Left kidney (tissue), 8 donors: ENCODE measurements around the gene RPN1. TPM values are rescaled to one million over a fixed set of nuclear protein-coding genes. Genes with fewer than 3 reads are reported as not detected.
"Not testable (repeated sequence)": the region's sequence is repeated elsewhere in the genome, so short reads cannot be mapped to it uniquely, and the experiment has no call there.

Experiments used
- DNase-seq: peaks from one replicate; pipeline ENCODE4 v3.0.0-alpha.2; 2013
- long read RNA-seq, 8 donors: transcript quantifications; one replicate each; lab custom pipeline, GENCODE V29; 2026
- polyA plus RNA-seq: library from polyadenylated mRNA; unstranded; fragments of 120-200 nt; gene quantifications from one replicate; pipeline ENCODE4 v1.2.1, GENCODE V29; 2013; ENCODE audit not compliant: insufficient read length

The RPN1 gene
- polyA plus RNA-seq = 203 TPM
- long read RNA-seq, donor 1, transcript RPN1-201 (10 exons, 2,314 nt) = major isoform, 69 of 98 reads
- long read RNA-seq, donor 1, partial matches to known transcripts = 27 of 98 reads
- long read RNA-seq, donor 1, other reads (novel, unspliced or antisense) = 0 of 98 reads
- long read RNA-seq, donor 2, transcript RPN1-201 (10 exons, 2,314 nt) = major isoform, 67 of 83 reads
- long read RNA-seq, donor 2, partial matches to known transcripts = 16 of 83 reads
- long read RNA-seq, donor 2, other reads (novel, unspliced or antisense) = 0 of 83 reads
- long read RNA-seq, donor 3, transcript RPN1-201 (10 exons, 2,314 nt) = major isoform, 42 of 77 reads
- long read RNA-seq, donor 3, partial matches to known transcripts = 35 of 77 reads
- long read RNA-seq, donor 3, other reads (novel, unspliced or antisense) = 0 of 77 reads
- long read RNA-seq, donor 4, partial matches to known transcripts = 7 of 8 reads
- long read RNA-seq, donor 4, other reads (novel, unspliced or antisense) = 0 of 8 reads
- long read RNA-seq, donor 5, transcript RPN1-201 (10 exons, 2,314 nt) = major isoform, 76 of 99 reads
- long read RNA-seq, donor 5, partial matches to known transcripts = 17 of 99 reads
- long read RNA-seq, donor 5, other reads (novel, unspliced or antisense) = 5 of 99 reads
- long read RNA-seq, donor 6, transcript RPN1-201 (10 exons, 2,314 nt) = major isoform, 63 of 96 reads
- long read RNA-seq, donor 6, partial matches to known transcripts = 32 of 96 reads
- long read RNA-seq, donor 6, other reads (novel, unspliced or antisense) = 0 of 96 reads
- long read RNA-seq, donor 7, transcript RPN1-201 (10 exons, 2,314 nt) = major isoform, 85 of 116 reads
- long read RNA-seq, donor 7, partial matches to known transcripts = 24 of 116 reads
- long read RNA-seq, donor 7, other reads (novel, unspliced or antisense) = 5 of 116 reads
- long read RNA-seq, donor 8, transcript RPN1-201 (10 exons, 2,314 nt) = major isoform, 45 of 45 reads
- long read RNA-seq, donor 8, partial matches to known transcripts = 0 of 45 reads
- long read RNA-seq, donor 8, other reads (novel, unspliced or antisense) = 0 of 45 reads

- DNase-seq = peak; percentile 95
Measured at GRCh38 chr3:128650096-128651050, at the start of gene RPN1. RPN1 (minus strand) TSS chr3:128650818; CDS start chr3:128650800, 18 bp downstream.

- peak; percentile 27 for DNase-seq
Measured at GRCh38 chr3:128698211-128699047, 47.8 kb upstream of the RPN1 start.

DNA sequence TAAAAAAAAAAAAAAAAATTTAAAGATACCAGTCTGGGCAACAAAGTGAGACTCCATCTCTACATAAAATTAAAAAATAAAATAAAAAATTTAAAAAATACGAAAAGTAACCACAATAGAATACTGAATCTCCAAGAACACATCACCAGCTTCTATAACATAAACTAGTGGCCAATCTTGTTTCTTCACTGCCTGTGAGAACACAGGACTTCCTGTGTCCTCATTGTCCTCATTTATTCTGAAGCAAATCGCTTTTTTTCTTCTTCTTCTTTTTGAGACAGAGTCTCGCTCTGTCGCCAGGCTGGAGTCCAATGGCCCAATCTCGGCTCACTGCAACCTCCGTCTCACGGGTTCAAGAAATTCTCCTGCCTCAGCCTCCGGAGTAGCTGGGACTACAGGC lies 46.7 kb upstream of the RPN1 start:
- no peak for DNase-seq

DNA sequence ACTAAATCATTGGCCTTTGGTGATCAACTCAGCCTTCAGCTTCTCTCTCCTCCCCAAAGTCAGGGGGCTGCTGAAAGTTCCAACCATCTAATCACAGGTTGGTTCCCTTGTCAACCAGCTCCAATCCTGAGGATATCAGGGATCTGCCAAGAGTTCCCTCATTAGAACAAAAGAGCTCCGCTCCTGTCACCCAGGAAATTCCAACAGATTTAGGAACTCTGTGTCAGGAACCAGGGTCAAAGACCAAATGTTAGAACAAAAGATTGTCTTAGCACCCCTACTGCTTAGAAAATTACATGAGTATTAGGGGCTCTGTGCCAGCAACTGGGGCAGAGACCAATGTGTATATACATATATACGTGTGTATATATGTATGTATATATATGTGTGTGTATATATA lies 43.1 kb upstream of the RPN1 start:
- DNase-seq = no peak

- no peak for DNase-seq
Measured at GRCh38 chr3:128689060-128689459, 38.4 kb upstream of the RPN1 start.

- DNase-seq = no peak
Measured at GRCh38 chr3:128686465-128686864, 35.8 kb upstream of the RPN1 start.

DNA sequence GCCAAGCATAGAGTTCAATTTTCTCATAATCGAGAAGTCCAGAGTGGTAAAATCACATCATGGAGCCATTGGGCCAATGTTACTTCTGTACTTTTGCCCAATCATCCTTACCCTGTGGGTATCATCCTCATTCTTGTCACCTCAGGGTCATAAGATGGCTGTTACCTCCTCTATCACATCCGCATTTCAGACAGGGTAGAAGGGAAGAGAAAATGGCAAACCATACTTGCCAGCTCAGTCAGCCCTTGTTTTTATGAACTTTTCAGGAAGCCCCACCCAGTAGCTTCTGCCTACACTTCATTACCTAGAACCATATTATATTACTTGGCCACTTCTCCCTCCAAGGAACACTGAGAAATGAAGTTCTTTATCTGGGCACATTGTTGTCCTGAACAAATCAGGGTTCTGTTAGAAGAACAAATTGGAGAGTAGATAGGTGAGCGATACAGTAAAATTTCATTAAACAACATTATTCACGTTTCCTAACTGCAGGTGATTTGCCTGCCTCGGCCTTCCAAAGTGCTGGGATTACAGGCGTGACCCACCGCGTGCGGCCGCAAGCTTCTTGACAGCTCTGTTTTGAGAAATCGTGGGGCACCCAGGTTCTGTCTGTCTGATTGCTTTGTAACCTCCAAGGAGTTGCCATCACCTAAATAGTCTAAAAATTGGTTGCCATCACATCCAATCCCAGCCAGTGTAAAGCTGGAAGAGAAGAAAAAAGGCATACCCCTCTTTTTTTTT lies 34.5 kb upstream of the RPN1 start:
- DNase-seq = no peak

DNA sequence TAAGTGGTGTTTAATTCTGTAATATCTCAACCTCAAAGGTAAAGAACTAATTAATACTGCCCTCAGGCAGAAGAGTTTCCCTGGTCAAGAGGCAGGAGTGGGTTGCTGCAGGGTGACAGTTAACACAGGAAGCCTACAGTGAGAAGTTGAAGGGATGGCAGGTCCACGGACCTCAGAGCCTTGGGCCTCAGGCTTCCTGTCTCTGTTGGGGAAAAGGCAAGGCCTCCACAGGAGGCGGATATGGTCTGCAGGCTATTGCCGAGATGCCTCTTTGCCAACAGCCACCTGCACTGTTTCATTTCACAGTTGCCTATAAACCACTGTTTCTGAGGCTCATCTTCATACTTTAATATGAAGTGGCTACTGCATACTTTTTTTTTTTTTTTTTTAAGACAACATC lies 33.3 kb upstream of the RPN1 start:
- no peak for DNase-seq

GRCh38 chr3:128681369-128681829 lies 30.8 kb upstream of the RPN1 start:
- no peak for DNase-seq

- peak; percentile 96 for DNase-seq
Measured at GRCh38 chr3:128680603-128681368, 30.2 kb upstream of the RPN1 start.

DNA sequence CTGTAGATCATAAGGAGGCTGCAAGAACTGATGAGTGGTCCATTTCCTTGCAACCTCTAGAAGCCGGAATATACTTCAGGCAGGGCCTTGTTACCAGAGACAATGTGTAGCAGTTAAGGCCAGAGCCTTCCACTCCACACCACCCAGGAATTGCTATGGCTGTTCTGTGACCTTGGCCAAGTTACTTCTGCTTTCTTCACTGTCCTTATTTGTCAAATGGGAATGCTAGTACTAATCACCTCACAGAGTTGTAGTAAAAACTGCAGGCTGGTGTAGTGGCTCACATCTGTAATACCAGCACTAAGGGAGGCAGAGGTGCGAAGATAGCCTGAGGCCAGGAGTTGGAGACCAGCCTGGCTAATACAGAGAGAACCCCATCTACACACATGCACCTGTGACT lies 28.7 kb upstream of the RPN1 start:
- no peak for DNase-seq

DNA sequence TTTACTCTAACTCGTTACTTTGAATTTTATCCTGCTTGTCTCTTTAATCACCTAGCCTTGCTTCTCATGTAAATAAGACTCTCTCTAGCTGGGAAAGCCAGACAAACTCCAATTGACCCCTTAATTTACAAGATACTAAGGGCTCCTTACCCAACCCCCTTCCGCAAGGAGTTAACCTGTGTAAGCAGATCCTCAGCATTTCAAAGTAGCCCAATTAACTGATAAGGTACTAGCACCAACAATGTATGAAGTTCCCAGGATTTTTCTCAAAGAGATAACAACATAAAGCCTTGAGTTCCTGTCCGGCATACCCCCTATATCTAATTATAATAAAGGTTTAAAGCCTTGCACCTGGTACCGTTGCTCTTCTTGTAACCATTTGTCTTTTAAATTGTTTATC lies 25.2 kb upstream of the RPN1 start:
- DNase-seq = not testable (repeated sequence)

DNA sequence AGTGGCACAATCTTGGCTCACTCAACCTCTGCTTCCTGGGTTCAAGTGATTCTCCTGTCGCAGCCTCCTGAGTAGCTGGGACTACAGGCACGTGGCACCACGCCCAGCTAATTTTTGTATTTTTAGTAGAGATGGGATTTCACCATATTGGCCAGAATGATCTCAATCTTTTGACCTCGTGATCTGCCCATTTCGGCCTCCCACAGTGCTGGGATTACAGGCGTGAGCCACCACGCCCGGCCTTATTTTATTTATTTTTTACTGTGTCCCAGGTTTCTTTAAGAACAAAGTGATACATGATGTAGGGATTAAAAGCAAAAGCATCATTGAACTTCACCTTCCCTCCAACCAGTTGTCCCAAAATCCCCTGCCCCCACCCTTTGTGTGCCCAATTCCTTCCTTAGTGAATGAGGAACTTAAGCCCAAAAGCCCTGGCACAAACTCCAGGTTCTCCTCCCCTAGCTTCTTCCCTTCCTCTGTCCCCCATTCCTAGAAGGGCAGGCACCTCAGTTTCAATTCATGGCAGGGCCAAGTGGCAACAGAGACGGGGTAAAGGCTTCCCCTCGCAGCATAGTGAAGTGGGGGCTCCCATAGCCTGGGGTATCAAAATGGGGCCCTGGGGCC lies 23.7 kb upstream of the RPN1 start:
- DNase-seq = no peak

- no peak for DNase-seq
Measured at GRCh38 chr3:128667641-128668040, 17.0 kb upstream of the RPN1 start.

- no peak for DNase-seq
Measured at GRCh38 chr3:128665362-128666021, 14.9 kb upstream of the RPN1 start.

GRCh38 chr3:128663151-128663550 lies 12.5 kb upstream of the RPN1 start:
- no peak for DNase-seq

GRCh38 chr3:128655531-128655930 lies 4.9 kb upstream of the RPN1 start:
- DNase-seq = no peak
